ENCODE data around the gene MARS1. TPM values are rescaled to one million over a fixed set of nuclear protein-coding genes. Genes with fewer than 3 reads are reported as not detected.

The MARS1 gene
- total RNA-seq, 4 donors from 2014 or later = 55.2 to 173 (median 97.8) TPM

DNA sequence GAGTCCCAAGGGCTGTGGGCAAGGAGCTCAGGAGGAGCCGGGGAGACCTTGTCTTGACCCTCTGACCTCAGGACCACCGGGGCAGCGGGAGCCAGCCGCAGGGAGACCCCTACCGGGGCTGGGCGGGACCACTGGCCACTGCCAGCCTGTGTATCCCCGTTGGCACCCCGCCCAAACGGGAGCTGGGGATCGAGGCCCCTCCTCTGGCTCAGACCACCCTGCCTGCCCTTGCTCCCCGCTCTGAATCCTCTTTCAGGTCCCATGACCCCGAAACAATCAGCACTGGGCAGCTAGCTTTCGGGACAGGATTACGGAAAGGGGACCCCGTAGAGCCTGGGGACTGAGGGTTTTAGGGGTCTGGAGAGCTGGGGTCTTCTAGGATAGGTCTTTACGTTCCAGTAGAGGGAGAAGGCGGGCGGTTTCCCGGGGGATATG, 27.0 kb upstream of the MARS1 start:
- TF ChIP-seq CTCF (IDR thresholded peaks at IDR 0.05) (no peak), POLR2A (IDR thresholded peaks at IDR 0.05) (no peak)
- Histone ChIP-seq H3K4me1 (peaks cover 21 to 23% of the 10 kb centered on the region in 2 donors), H3K9me3 (no peaks in the 10 kb centered on the region), H3K4me3 (replicated peaks in 1 of 3) (peak overlapping the region in 1 of 3 donors; percentile 45), H3K36me3 (no peaks in the 10 kb centered on the region), H3K27ac (peak overlapping the region in 1 of 3 donors; percentile 58), H3K27me3 (no peaks in the 10 kb centered on the region)
- DNase-seq = no peak
- WGBS, 2 donors = 4 to 6% methylated on average over 13 to 18 of the region's 19 CpGs
- intact Hi-C loops (cut with DNase I) = no loop called here

DNA sequence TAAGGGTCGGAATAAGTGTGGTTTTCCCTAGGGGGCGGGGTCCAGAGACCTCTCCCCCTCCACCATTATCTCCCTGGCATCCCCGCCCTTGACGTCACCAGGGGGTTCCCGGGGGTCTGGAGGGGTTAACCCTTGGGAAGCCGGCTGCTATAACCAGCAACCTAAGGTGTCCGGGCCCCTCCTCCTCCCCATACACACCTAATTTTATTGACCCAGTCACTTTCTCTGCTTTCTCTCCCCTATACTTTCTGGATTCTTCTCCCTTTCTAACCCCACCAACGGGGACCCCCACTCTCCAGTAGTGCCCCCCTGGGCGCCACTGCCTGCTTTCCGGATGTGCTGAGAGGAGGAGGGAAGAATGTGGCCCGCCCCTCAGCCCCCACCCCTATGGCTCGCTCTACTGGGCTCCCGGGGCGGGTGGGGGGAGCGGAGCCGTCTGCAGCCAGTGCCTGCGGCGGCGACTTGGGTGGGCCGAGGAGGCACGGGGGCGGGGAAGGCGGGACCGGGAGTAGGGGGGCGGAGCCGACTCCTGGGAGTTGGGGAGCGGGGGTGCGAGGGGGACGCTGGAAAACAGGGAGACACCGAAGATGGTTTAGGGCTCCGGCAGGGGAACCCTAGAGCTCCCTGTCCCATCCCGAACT, 26.5 kb upstream of the MARS1 start:
- TF ChIP-seq CTCF (IDR thresholded peaks at IDR 0.05) (no peak), POLR2A (IDR thresholded peaks at IDR 0.05) (no peak)
- peak; percentile 42 to 58 for DNase-seq
- WGBS, 2 donors = 1% methylated on average over 28 to 30 of the region's 32 CpGs

DNA sequence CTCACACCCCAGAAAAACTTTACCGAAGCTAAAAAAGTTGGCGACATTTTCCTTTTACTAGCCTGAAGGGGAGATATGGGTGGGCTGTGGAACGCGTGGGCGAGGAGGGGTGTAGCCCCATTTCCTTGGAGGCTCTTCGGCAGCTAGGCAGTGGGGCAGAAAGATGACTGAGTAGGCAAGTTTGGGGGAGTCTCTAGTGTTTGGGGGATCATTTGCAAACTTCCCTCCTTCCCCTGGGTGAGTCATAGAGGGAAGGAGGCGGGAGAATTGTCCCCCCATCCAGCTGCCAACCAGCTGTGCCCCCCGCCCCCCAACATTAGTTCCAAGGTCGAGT, 26.0 kb upstream of the MARS1 start:
- intact Hi-C loops (cut with DNase I) = no loop called here
- Histone ChIP-seq H3K4me3 (replicated peaks in 1 of 3) (peak overlapping the region in 2 of 3 donors; percentile 15 to 45), H3K27ac (peak overlapping the region in 2 of 3 donors; percentile 58 to 64), H3K36me3 (no peaks in the 10 kb centered on the region), H3K27me3 (no peaks in the 10 kb centered on the region), H3K4me1 (peaks cover 21 to 23% of the 10 kb centered on the region in 2 donors), H3K9me3 (no peaks in the 10 kb centered on the region)
- TF ChIP-seq CTCF (IDR thresholded peaks at IDR 0.05) = no peak
- no peak for TF ChIP-seq POLR2A (IDR thresholded peaks at IDR 0.05)
- 0 to 1% methylated on average over 9 of the region's 9 CpGs for WGBS, 2 donors
- no peak for DNase-seq

More for the DNA sequence above, 26.5 kb upstream of the MARS1 start:
- Histone ChIP-seq H3K27ac (peak overlapping the region in 2 of 3 donors; percentile 58 to 64), H3K4me3 (replicated peaks in 1 of 3) (peak overlapping the region in 2 of 3 donors; percentile 15 to 45), H3K36me3 (no peaks in the 10 kb centered on the region), H3K27me3 (no peaks in the 10 kb centered on the region), H3K9me3 (no peaks in the 10 kb centered on the region), H3K4me1 (peaks cover 21 to 23% of the 10 kb centered on the region in 2 donors)
- intact Hi-C loops (cut with DNase I) = no loop called here

GRCh38 chr12:57462251-57462911, 25.5 kb upstream of the MARS1 start:
- Histone ChIP-seq H3K4me3 (replicated peaks in 1 of 3) (peak overlapping the region in 2 of 3 donors; percentile 15 to 45), H3K4me1 (peaks cover 21 to 23% of the 10 kb centered on the region in 2 donors), H3K27me3 (no peaks in the 10 kb centered on the region), H3K36me3 (no peaks in the 10 kb centered on the region), H3K9me3 (no peaks in the 10 kb centered on the region), H3K27ac (peak overlapping the region; percentile 47 to 64 (median 58))
- TF ChIP-seq POLR2A (IDR thresholded peaks at IDR 0.05) (no peak), CTCF (IDR thresholded peaks at IDR 0.05) (peak; percentile 85 to 95 (median 93))
- intact Hi-C loops (cut with DNase I) = no loop called here
- WGBS, 2 donors = 1 to 2% methylated on average over 21 to 27 of the region's 28 CpGs
- peak; percentile 83 to 88 for DNase-seq

GRCh38 chr12:57462912-57463253, 25.0 kb upstream of the MARS1 start:
- intact Hi-C loops (cut with DNase I) = no loop called here
- peaks cover 21 to 23% of the 10 kb centered on the region in 2 donors for H3K4me1 ChIP-seq
- WGBS, 2 donors = 21 to 27% methylated on average over 5 of the region's 5 CpGs
- no peaks in the 10 kb centered on the region for H3K36me3 ChIP-seq
- no peaks in the 10 kb centered on the region for H3K9me3 ChIP-seq
- TF ChIP-seq POLR2A (IDR thresholded peaks at IDR 0.05) (no peak), CTCF (IDR thresholded peaks at IDR 0.05) (no peak)
- no peak overlapping the region for H3K27ac ChIP-seq
- no peak for DNase-seq
- H3K4me3 ChIP-seq (replicated peaks in 1 of 3) = no peak overlapping the region
- no peaks in the 10 kb centered on the region for H3K27me3 ChIP-seq
